Activated naive CD8-positive, alpha-beta T cell (primary cell): ENCODE results near the gene CYP27A1.

ENCODE experiments used
- H3K27ac Mint-ChIP-seq: one replicate; pipeline ENCODE4 v1.8.0; 2021; ENCODE audit warnings: mixed read lengths
- H3K27me3 Mint-ChIP-seq: one replicate; pipeline ENCODE4 v1.8.0; 2021; ENCODE audit warnings: mixed read lengths
- H3K36me3 Mint-ChIP-seq: one replicate; pipeline ENCODE4 v1.8.0; 2021; ENCODE audit warnings: mixed read lengths
- H3K4me1 Mint-ChIP-seq: one replicate; pipeline ENCODE4 v1.8.0; 2021; ENCODE audit warnings: low read depth, mixed read lengths
- H3K4me3 Mint-ChIP-seq: one replicate; pipeline ENCODE4 v1.8.0; 2021; ENCODE audit warnings: mild to moderate bottlenecking, mixed read lengths
- H3K9me3 Mint-ChIP-seq: one replicate; pipeline ENCODE4 v1.8.0; 2021; ENCODE audit warnings: low read depth, mixed read lengths

CYP27A1 gene

DNA sequence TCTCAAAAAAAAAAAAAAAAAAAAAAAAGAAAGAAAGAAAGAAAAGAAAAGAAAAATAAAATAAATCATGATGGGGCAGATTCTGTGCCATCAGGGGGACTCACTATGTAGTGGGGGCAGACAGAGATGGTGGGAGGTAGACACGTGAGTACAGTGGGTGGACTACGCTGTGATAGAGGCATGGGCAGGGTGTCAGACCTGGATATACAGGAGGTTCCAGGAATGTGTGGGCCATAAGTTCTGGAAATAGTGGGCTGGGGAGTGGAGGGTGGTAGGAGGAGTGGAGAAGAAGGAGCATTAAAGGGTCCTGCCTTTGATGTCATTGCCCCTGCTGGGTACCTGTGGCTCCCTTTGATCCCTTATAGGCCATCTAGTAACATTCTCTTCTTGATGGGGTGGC is 68.8 kb downstream of the CYP27A1 start:
- H3K4me3 Mint-ChIP-seq: no peak overlapping the region
- H3K27me3 Mint-ChIP-seq: peaks cover 28% of the 10 kb centered on the region

GRCh38 chr2:218851286-218851685 is 69.3 kb downstream of the CYP27A1 start:
- Mint-ChIP-seq H3K27ac (no peak overlapping the region), H3K4me3 (no peak overlapping the region), H3K27me3 (peaks cover 30% of the 10 kb centered on the region), H3K4me1 (peaks cover 2% of the 10 kb centered on the region), H3K9me3 (no peaks in the 10 kb centered on the region), H3K36me3 (no peaks in the 10 kb centered on the region)

More for the DNA sequence above, 68.8 kb downstream of the CYP27A1 start:
- Mint-ChIP-seq H3K36me3 (no peaks in the 10 kb centered on the region), H3K4me1 (no peaks in the 10 kb centered on the region), H3K9me3 (no peaks in the 10 kb centered on the region), H3K27ac (no peak overlapping the region)

- Mint-ChIP-seq H3K27ac (no peak overlapping the region), H3K4me3 (no peak overlapping the region), H3K9me3 (no peaks in the 10 kb centered on the region), H3K36me3 (no peaks in the 10 kb centered on the region), H3K4me1 (peaks cover 2% of the 10 kb centered on the region), H3K27me3 (peaks cover 40% of the 10 kb centered on the region)
Measured at GRCh38 chr2:218852911-218853667, 71.1 kb downstream of the CYP27A1 start.

DNA sequence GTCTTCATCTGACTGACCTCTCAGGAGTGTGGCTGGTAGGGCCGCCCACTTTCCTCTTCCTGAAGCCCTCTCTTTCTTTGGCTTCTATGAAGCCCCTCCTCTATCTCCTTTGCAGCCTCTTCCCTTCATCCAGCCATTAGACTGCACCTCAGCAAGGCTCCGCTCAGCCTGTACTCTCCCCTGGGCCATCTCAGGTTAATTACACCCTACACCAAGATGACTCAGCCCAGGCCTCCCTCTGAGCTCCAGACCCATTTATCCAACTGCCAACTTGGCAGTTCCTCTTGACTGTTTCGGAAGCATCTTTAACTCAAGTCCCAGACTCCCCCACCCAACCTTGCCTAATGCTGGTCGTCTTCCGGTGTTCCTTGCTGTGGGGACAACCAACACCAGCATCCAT is 71.8 kb downstream of the CYP27A1 start:
- peaks cover 46% of the 10 kb centered on the region for H3K27me3 Mint-ChIP-seq

DNA sequence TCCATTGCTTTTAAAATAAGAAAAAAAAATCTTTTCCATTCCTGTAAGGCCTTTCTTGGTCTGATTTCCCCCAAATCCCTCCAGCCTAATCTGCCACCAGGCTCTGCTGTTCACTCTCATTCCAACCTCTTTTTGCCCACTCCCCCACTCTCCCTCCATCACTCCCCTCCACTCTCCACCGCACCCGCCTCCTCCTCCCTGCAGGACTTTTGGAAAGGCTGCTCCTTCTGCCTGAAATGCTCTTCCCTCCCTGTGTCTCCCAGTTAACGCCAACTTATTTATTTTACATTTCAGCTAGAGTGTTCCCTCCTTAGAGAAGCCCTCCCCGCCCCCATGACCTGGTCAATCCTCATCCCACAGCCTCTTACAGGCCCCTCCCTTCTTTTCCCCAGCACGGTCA is 72.9 kb downstream of the CYP27A1 start:
- no peak overlapping the region for H3K4me3 Mint-ChIP-seq
- H3K27ac Mint-ChIP-seq: no peak overlapping the region
- H3K4me1 Mint-ChIP-seq: peaks cover 12% of the 10 kb centered on the region
- H3K9me3 Mint-ChIP-seq: no peaks in the 10 kb centered on the region
- H3K36me3 Mint-ChIP-seq: no peaks in the 10 kb centered on the region
- H3K27me3 Mint-ChIP-seq: peaks cover 51% of the 10 kb centered on the region

More for the DNA sequence above, 71.8 kb downstream of the CYP27A1 start:
- Mint-ChIP-seq H3K9me3 (no peaks in the 10 kb centered on the region), H3K4me1 (peaks cover 6% of the 10 kb centered on the region), H3K36me3 (no peaks in the 10 kb centered on the region), H3K4me3 (no peak overlapping the region), H3K27ac (no peak overlapping the region)

DNA sequence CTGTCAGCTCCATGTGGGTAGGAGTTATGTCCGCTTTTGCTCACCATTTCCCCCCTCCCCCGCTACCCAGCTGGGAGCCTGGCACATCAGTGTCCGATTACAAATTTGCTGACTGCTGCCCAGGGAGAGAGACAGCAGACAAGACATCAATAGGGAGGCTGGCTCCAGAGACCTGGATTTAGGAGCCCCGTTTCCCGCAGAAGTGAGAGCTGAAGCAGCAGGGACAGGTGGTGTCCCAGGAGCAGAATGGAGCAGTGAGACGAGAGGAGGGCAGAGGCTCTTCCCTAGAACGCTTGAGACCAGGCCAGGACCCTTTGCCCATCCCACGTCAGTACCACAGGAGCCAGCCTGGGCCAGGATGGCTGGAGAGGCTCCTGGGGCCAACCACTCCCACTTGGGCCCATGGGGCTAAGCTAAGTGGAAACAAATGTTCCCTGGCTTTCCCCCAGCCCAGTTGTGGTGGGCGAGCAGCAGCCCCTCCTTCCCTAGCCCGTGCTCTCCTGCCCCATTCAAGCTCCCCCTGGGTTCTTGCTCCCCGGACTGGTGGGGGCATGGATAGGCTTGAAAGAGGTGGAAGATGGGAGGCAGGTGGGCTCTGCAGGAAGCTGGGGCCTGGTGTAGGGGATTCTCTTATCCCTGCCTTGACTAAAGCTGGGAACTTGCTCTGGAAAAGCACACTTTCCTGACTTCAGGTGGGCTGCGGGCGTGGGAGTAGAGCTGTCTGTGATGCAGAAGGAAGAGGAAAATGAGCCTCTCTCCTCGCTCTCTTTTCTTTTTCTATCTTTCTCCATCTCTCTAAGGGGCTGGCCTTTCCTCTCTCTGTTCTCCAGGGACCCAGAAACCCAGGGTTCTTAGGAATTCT is 73.6 kb downstream of the CYP27A1 start:
- peaks cover 16% of the 10 kb centered on the region for H3K4me1 Mint-ChIP-seq
- H3K4me3 Mint-ChIP-seq: no peak overlapping the region
- no peaks in the 10 kb centered on the region for H3K9me3 Mint-ChIP-seq
- peaks cover 54% of the 10 kb centered on the region for H3K27me3 Mint-ChIP-seq
- no peaks in the 10 kb centered on the region for H3K36me3 Mint-ChIP-seq
- H3K27ac Mint-ChIP-seq: no peak overlapping the region

DNA sequence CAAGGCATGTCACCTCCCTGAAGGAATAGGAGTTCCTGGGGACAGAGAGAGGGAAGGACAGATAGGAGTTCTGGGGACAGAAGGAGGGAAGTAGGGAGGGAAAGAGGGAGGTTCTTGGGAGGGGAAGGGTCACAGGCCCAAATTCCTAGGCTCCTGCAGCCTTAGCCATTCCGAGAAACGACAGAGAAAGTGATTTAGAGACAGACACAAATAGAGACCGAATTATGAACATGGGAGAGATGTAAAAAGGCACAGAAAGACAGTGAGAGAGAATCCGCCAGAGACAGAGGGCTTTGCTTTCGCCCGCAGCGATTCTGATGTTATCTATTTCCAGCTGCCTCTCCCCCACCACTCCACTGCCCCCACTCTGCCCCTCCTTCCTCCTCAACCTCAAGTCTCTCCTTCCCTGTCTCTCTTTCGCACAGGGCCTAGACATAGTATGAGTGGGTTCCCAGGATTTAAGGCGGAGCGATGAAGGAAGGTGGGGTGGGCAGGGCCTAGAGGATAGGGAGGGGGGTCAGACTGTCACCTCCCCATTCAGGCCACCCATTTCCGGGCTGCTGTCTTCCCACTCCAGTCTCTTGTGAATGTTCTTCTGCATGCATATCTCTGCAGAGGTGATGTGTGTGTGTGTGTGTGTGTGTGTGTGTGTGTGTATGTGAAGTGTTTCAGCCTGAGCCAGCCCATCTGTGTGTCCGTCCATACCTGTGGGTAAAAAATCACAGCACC is 74.4 kb downstream of the CYP27A1 start:
- H3K4me3 Mint-ChIP-seq: no peak overlapping the region
- H3K4me1 Mint-ChIP-seq: peaks cover 21% of the 10 kb centered on the region
- no peaks in the 10 kb centered on the region for H3K9me3 Mint-ChIP-seq
- peaks cover 55% of the 10 kb centered on the region for H3K27me3 Mint-ChIP-seq
- no peak overlapping the region for H3K27ac Mint-ChIP-seq
- no peaks in the 10 kb centered on the region for H3K36me3 Mint-ChIP-seq

GRCh38 chr2:218856896-218857243 is 74.9 kb downstream of the CYP27A1 start:
- H3K27ac Mint-ChIP-seq: no peak overlapping the region
- H3K4me1 Mint-ChIP-seq: peaks cover 24% of the 10 kb centered on the region
- H3K4me3 Mint-ChIP-seq: no peak overlapping the region
- peaks cover 59% of the 10 kb centered on the region for H3K27me3 Mint-ChIP-seq
- no peaks in the 10 kb centered on the region for H3K36me3 Mint-ChIP-seq
- no peaks in the 10 kb centered on the region for H3K9me3 Mint-ChIP-seq

- H3K4me3 Mint-ChIP-seq: no peak overlapping the region
- peaks cover 59% of the 10 kb centered on the region for H3K27me3 Mint-ChIP-seq
- H3K4me1 Mint-ChIP-seq: peaks cover 24% of the 10 kb centered on the region
- no peaks in the 10 kb centered on the region for H3K36me3 Mint-ChIP-seq
- no peak overlapping the region for H3K27ac Mint-ChIP-seq
- H3K9me3 Mint-ChIP-seq: no peaks in the 10 kb centered on the region
Measured at GRCh38 chr2:218857371-218858137, 75.6 kb downstream of the CYP27A1 start.

DNA sequence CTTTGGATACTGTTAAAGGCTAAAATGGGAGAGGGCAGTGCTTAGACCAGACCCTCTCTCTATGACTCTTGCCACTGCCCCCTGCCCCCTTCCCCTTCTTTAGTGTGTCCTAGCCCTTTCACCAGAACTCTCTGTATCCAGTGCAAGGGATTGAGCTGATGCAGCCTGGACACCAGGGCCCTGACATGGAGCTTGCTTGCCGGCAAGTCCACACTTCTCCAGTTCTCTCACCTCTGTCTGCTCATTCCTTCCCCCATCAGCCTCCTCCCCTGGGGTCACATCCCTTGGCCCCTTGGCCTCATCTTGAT is 76.1 kb downstream of the CYP27A1 start:
- Mint-ChIP-seq H3K27ac (no peak overlapping the region), H3K36me3 (no peaks in the 10 kb centered on the region)

DNA sequence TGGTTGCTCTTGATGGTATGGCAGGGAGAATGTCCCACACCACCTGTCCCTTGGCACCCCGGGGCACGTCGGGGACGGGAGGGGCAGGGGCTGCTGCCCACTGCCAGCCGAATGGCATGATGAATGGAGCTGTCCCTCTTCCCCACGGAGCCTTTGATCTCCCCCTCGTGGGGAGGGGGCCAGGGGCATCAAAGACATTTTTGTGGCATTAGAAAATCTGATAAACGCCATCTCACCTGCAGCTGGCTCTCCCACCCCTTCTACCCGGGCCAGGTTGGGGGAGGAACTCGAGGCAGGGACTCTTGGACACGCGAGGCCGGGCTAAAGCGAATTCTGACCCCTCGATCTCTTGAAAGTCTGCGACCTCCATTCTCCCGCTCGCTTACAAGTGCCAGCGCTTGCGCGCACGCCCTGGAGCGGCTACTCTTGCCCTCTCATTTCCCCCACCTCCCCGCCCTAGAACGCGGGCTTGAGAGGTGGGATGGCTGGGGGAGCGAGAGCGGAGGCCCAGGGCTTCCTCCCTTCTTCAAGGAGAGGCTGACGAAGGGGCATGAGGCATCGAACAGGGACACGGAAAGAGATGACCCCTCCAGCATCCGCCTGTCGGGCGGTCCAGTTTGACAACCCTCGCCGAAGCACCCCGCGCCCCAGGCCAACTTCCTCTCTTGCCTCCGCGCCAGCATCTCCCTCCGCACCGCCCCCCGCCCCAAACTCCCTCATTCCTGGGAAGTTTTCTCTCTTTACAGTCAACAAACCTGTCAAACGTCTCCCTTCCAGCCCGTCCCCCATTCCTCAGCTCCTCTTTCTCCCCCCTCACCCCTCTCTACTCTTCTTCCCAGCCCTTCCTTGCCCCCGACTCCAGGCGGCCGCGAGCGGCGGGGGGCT is 77.0 kb downstream of the CYP27A1 start:
- H3K27ac Mint-ChIP-seq: no peak overlapping the region
- H3K36me3 Mint-ChIP-seq: no peaks in the 10 kb centered on the region
- H3K27me3 Mint-ChIP-seq: peaks cover 59% of the 10 kb centered on the region
- peaks cover 24% of the 10 kb centered on the region for H3K4me1 Mint-ChIP-seq
- H3K9me3 Mint-ChIP-seq: no peaks in the 10 kb centered on the region
- H3K4me3 Mint-ChIP-seq: peak overlapping the region; percentile 70

More for the DNA sequence above, 76.1 kb downstream of the CYP27A1 start:
- peaks cover 62% of the 10 kb centered on the region for H3K27me3 Mint-ChIP-seq
- peak overlapping the region; percentile 15 for H3K4me3 Mint-ChIP-seq
- H3K9me3 Mint-ChIP-seq: no peaks in the 10 kb centered on the region
- H3K4me1 Mint-ChIP-seq: peaks cover 24% of the 10 kb centered on the region

- peak within 1 kb of the TSS; percentile 70 for H3K4me3 Mint-ChIP-seq
- H3K27ac Mint-ChIP-seq: no peak within 1 kb of the TSS
- H3K36me3 Mint-ChIP-seq: no peaks in the 10 kb centered on the region
- H3K27me3 Mint-ChIP-seq: peaks cover 54% of the 10 kb centered on the region
- H3K4me1 Mint-ChIP-seq: peaks cover 24% of the 10 kb centered on the region
- H3K9me3 Mint-ChIP-seq: no peaks in the 10 kb centered on the region
Measured at GRCh38 chr2:218859556-218859987, 77.6 kb downstream of the CYP27A1 start, which contains the start of gene WNT6. TSS of gene WNT6 (plus strand) at chr2:218859805. CDS start at chr2:218860038, 233 bp downstream.

DNA sequence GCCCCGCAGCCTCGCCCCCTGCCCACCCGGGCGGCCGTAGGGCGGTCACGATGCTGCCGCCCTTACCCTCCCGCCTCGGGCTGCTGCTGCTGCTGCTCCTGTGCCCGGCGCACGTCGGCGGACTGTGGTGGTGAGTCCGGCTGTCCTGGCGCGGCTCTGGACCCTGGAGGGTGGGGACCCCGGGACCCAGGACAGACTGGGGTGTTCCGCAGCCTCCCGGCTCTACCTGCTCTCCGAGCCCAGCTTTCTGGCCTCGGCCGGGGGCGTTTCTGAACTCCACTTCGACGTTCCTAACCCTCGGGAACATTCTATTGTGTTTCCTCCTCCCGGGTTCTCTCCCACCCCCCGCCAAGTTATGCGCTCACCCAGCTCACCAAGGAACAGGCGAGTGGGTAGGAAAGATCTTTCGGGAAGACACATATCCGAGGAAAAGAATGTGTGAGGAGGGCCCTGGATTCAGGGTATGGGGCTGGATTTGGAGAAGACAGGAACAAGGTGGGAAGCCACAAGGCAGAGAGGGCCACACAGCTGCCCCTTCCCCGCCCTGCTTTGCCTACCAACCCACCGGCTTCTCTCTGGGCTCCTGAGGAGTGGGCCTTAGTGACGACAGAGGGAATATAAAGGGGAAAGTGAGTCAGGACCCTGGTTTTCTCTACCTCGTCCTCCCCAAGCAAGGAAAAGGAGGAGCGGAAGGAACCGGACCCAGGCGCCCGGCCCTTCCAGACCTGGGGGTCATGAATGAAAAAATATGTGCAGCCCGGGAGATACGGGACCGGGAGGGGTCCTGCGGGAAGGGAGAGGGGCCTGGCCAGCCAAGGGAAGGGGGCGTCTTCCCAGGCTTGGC is 78.3 kb downstream of the CYP27A1 start:
- no peaks in the 10 kb centered on the region for H3K36me3 Mint-ChIP-seq
- H3K4me3 Mint-ChIP-seq: peak overlapping the region; percentile 70
- H3K27me3 Mint-ChIP-seq: peaks cover 50% of the 10 kb centered on the region
- H3K4me1 Mint-ChIP-seq: peaks cover 24% of the 10 kb centered on the region
- H3K9me3 Mint-ChIP-seq: no peaks in the 10 kb centered on the region
- H3K27ac Mint-ChIP-seq: no peak overlapping the region
